T-helper 9 cell (primary cell): ENCODE measurements around the gene NEK8.

Source experiments
- DNase-seq: peaks from one replicate; pipeline ENCODE4 v3.0.0-alpha.2; 2020

Gene NEK8

GRCh38 chr17:28745786-28746411 lies 17.3 kb downstream of the NEK8 start:
- DNase-seq: no peak

GRCh38 chr17:28746611-28747050 lies 18.0 kb downstream of the NEK8 start:
- no peak for DNase-seq

- no peak for DNase-seq
Observed at GRCh38 chr17:28747051-28747691, 18.6 kb downstream of the NEK8 start.

- no peak for DNase-seq
Observed at GRCh38 chr17:28747801-28748750, 19.5 kb downstream of the NEK8 start.

GRCh38 chr17:28748852-28749515 lies 20.4 kb downstream of the NEK8 start:
- DNase-seq: no peak

GRCh38 chr17:28749516-28750177 lies 21.1 kb downstream of the NEK8 start:
- no peak for DNase-seq

GRCh38 chr17:28750178-28751047 lies 21.8 kb downstream of the NEK8 start:
- peak; percentile 87 for DNase-seq

- no peak for DNase-seq
Observed at GRCh38 chr17:28751600-28752366, 23.2 kb downstream of the NEK8 start.

GRCh38 chr17:28755486-28755885 lies 26.9 kb downstream of the NEK8 start:
- DNase-seq: no peak

- DNase-seq: no peak
Observed at GRCh38 chr17:28756049-28756804, 27.6 kb downstream of the NEK8 start.

- DNase-seq: no peak
Observed at GRCh38 chr17:28758411-28759121, 30.0 kb downstream of the NEK8 start.

- no peak for DNase-seq
Observed at GRCh38 chr17:28759256-28759865, 30.8 kb downstream of the NEK8 start.

- no peak for DNase-seq
Observed at GRCh38 chr17:28760601-28761562, 32.3 kb downstream of the NEK8 start.

- DNase-seq: no peak
Observed at GRCh38 chr17:28763137-28763799, 34.7 kb downstream of the NEK8 start.

GRCh38 chr17:28763804-28764266 lies 35.2 kb downstream of the NEK8 start:
- DNase-seq: peak; percentile 70

GRCh38 chr17:28765038-28765437 lies 36.5 kb downstream of the NEK8 start:
- DNase-seq: no peak

GRCh38 chr17:28773736-28774135 lies 45.1 kb downstream of the NEK8 start:
- DNase-seq: no peak
